ENCODE measurements around the gene IGFBP6. TPM values are rescaled to one million over a fixed set of nuclear protein-coding genes. Genes with fewer than 3 reads are reported as not detected.
A peak's percentile ranks its signal among the peaks of the same experiment; 100 is the strongest.

IGFBP6 gene
- total RNA-seq, 4 donors from 2014 or later: 246 to 902 (median 719) TPM

DNA sequence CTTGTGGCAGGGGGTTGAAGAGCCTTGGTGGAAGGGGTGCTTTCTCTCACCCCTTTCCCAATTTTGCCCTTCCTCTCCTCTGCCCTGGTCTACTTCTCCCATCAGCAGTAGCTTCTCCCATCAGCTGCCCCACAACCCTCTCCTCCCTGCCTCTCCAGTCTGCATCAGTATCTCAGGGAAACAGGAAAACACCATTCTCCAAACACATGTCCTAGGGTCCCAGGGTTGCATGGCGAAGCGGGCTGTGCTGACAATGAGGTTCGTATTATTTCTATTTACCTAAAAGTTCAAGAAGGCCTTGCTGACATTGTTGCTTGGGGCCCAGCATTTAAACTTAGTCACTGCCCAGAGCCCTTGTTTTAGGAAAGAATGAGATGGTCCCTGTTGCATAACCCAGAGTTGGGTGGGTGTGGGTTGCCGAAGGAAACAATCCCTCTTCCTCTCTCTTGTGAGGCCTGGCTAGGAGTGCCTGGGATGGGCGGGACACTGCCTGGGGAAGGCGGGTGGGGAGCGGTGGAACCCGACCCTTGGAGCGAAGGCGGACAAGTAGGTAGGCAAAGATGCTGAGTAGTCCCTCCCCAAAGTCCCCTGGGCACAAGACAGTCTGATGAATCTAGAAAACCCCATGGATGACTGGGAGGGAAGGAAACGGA lies 1.3 kb upstream of the IGFBP6 start:
- ATAC-seq (ENCODE audit: low FRiP score): peak; percentile 34
- DNase-seq (ENCODE audit: low spot score): no peak
- TF ChIP-seq, protein P1, sequence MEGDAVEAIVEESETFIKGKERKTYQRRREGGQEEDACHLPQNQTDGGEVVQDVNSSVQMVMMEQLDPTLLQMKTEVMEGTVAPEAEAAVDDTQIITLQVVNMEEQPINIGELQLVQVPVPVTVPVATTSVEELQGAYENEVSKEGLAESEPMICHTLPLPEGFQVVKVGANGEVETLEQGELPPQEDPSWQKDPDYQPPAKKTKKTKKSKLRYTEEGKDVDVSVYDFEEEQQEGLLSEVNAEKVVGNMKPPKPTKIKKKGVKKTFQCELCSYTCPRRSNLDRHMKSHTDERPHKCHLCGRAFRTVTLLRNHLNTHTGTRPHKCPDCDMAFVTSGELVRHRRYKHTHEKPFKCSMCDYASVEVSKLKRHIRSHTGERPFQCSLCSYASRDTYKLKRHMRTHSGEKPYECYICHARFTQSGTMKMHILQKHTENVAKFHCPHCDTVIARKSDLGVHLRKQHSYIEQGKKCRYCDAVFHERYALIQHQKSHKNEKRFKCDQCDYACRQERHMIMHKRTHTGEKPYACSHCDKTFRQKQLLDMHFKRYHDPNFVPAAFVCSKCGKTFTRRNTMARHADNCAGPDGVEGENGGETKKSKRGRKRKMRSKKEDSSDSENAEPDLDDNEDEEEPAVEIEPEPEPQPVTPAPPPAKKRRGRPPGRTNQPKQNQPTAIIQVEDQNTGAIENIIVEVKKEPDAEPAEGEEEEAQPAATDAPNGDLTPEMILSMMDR (IDR thresholded peaks at IDR 0.05): no peak

DNA sequence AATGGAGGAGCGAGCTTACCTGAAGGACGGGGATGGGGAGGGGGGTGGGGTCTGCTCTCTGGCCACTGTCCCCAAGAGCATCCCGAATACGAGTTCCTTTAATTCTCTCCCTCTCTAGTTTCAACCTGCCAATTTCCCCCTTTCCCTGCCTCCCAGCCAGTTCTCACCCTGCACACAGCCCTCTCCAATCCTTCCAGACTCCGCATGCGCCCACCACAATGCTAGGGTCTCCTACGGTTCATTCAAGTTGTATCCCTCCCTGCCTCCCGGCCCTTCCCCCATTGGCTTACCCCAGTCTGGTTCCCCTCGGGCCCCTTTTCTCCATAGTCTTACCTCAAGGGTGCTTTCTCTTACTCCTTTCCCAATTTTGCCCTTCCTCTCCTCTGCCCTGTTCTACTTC lies 708 bp upstream of the IGFBP6 start:
- ATAC-seq (ENCODE audit: low FRiP score): no peak
- no peak for DNase-seq (ENCODE audit: low spot score)
- TF ChIP-seq, protein P1 (IDR thresholded peaks at IDR 0.05): no peak

DNA sequence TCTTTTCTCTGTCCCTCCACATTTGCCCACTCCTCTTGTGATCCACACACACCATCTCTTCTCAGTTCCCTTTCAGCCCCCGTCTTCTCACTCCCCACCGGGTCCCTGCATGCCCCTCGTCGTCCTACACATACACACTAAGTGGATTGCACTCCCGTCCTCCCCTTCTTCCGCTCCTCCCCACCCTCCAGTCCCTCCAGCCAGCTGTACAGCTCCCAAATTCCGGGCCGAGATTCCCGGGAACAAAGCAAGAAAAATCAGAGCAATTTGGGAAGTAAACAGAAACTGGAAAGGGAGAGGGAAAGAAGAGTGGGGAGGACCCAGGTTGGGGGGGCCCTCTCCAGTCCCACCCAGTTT lies 282 bp upstream of the IGFBP6 start:
- TF ChIP-seq, protein P1 (IDR thresholded peaks at IDR 0.05): no peak
- no peak for DNase-seq (ENCODE audit: low spot score)
- peak; percentile 6 for ATAC-seq (ENCODE audit: low FRiP score)

DNA sequence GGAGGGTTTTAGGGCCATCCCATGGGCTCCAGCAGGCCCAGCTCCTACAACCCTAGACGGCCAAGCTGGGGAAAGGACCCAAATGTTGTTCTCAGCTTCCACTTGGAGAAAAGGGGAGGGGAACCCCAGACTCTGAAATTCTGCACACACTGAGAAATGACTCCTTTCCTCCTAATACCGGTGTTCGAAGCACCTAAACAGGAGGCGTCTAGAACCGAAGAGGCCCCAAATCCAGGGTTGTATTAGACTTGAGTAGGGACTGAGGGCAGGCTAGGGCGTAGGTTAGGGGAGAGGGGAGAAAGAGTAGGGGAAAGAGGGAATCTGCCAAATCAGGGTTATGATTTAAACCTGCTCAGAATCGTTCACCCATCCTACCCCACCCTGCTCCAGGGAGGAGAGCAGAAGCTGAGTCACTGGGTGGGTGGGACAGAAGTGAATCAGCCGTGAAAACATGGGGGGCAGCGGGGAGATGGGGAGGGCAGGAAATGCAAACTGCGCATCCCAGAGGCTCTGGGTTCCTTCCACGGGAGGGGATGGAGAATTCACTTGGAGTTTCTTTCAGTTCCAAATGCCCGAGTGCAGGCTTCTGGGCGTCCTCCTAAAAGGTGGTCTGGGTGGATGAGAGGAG lies 1.0 kb downstream of the IGFBP6 start:
- TF ChIP-seq, protein P1 (IDR thresholded peaks at IDR 0.05): no peak
- peak; percentile 69 for ATAC-seq (ENCODE audit: low FRiP score)
- no peak for DNase-seq (ENCODE audit: low spot score)

DNA sequence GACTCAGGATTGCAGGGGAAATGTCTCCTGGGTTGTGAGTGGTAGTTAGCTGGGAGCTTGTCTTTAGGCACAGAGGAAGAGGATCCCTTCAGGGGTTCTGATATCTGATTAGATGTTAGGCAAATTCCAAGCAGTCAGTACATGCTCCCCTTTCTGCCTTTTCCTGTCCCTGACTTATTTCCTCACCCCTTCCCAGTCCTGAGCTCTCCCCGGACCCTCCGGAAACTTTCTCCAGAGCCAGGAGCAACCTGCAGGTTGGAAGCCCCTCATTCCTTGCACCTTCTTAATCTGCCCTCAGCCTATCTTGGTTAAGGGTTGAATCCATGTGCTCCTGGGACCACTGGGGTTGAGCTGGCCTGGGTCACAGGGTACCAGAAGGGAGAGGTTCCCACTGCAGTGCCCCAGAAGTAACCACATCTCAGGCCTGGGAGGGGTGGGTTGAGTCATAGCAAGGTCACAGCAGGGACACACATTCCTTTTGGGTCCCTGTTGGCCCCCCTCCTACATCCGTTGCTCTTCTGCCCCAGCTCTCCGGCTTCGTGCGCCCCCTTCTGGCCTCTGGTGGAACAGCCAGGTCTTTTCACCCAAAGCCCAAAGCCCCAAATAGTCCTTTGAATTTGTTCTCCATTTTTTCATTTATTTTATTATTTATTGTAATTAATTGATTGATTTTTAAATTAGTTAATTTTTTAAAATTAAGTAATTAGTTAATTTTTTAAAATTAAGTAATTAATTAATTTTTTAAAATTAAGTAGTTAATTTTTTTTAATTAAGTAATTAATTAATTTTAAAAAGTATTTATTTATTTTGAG lies 1.8 kb downstream of the IGFBP6 start:
- ATAC-seq (ENCODE audit: low FRiP score) (peak; percentile 76), DNase-seq (ENCODE audit: low spot score) (peak; percentile 96)
- TF ChIP-seq, protein P1 (IDR thresholded peaks at IDR 0.05): peak in 2 of 3 donors; percentile 61 to 97

DNA sequence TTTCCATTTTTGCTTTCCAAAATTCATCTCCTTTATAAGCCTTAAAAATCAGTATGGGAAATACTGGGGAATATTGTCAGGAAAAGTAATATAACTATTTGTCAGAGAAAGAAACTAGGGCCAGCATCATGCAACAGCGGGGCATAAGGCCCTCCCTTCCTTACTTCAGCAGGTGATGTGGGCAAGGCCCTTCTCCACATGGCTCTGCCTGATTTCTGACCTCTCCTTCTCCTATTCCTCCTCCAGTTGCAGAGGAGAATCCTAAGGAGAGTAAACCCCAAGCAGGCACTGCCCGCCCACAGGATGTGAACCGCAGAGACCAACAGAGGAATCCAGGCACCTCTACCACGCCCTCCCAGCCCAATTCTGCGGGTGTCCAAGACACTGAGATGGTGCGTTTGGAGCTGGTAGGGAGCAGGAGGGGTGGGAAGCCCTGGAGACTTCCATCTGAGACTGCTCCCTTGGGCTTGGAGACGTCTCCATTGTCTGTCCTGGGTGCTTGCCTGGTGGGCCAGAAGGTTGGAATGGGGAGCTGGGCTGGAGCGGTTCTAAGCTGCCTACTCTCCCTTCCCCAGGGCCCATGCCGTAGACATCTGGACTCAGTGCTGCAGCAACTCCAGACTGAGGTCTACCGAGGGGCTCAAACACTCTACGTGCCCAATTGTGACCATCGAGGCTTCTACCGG lies 3.1 kb downstream of the IGFBP6 start:
- ATAC-seq (ENCODE audit: low FRiP score) (no peak), DNase-seq (ENCODE audit: low spot score) (no peak)
- TF ChIP-seq, protein P1 (IDR thresholded peaks at IDR 0.05): no peak

Data from omental fat pad (tissue), 4 donors.